Mucosa of descending colon (tissue), 3 donors: ENCODE results near the gene ELMO2. TPM values are rescaled to one million over a fixed set of nuclear protein-coding genes. Genes with fewer than 3 reads are reported as not detected.

Experiments
- ATAC-seq: fragments of 200-7000 bp; cut with Tn5 transposase; one replicate; pipeline ENCODE4 v1.9.1; 2020; ENCODE audit warnings: mild to moderate bottlenecking, moderate library complexity
- DNase-seq, 3 donors: peaks; one replicate each; pipeline ENCODE4 v3.0.0-alpha.2; 2020
- H3K36me3 ChIP-seq: fragments of 200-600 bp; one replicate; pipeline ENCODE4 v1.8.0; 2021; ENCODE audit warnings: low read depth, mild to moderate bottlenecking
- H3K4me1 ChIP-seq: fragments of 200-600 bp; one replicate; pipeline ENCODE4 v1.8.0; 2021; ENCODE audit warnings: low read depth, mild to moderate bottlenecking
- H3K4me3 ChIP-seq: fragments of 200-600 bp; one replicate; pipeline ENCODE4 v1.8.0; 2021; ENCODE audit warnings: mild to moderate bottlenecking
- H3K9me3 ChIP-seq: fragments of 200-600 bp; one replicate; pipeline ENCODE4 v1.8.0; 2021; ENCODE audit warnings: mild to moderate bottlenecking
- CTCF ChIP-seq: fragments of 200-600 bp; IDR thresholded peaks from one replicate; pipeline ENCODE4 v1.8.0; 2022; ENCODE audit warnings: antibody characterized with exemption, mild to moderate bottlenecking
- intact Hi-C, 2 donors: fragments of 100-400 bp; cut with DNase I in 1 of 2; cut with micrococcal nuclease in 1 of 2; formaldehyde crosslinking; loops; one replicate each; pipeline versions ENCODE4 v1.11.0 to v1.11.1; 2022; cut with DNase I, micrococcal nuclease
- total RNA-seq, 3 donors: library from RNA; stranded (reverse); fragmentation: NEBNext Ultra II Directional in 2 of 3; extraction: Animal tissue kit (Norgen Biotek cat#: 25700) in 2 of 3; gene quantifications; one replicate each; pipeline versions ENCODE4 v1.2.1 to v1.2.4, GENCODE V29; 2021 to 2023
- donor health status: DM: no; HTN: no; CAD: no; lungs with moderate emphysema.
- donor health status: DM: no; HTN: no; CAD: no.
- donor health status: DM: no; HTN: yes; CAD: no.

ELMO2 gene
- total RNA-seq, 3 donors from 2014 or later = 21.2 to 46.6 (median 27.1) TPM

GRCh38 chr20:46423882-46424482 lies 17.6 kb upstream of the ELMO2 start:
- intact Hi-C loops = no loop called here
- no peak for TF ChIP-seq CTCF
- DNase-seq (no peak), ATAC-seq (peak; percentile 31)
- no peaks in the 10 kb centered on the region for H3K4me1 ChIP-seq
- H3K4me3 ChIP-seq = no peak overlapping the region
- H3K9me3 ChIP-seq = no peaks in the 10 kb centered on the region
- H3K36me3 ChIP-seq = no peaks in the 10 kb centered on the region

- Histone ChIP-seq H3K9me3 (no peaks in the 10 kb centered on the region), H3K4me3 (no peak overlapping the region), H3K4me1 (no peaks in the 10 kb centered on the region), H3K36me3 (no peaks in the 10 kb centered on the region)
- DNase-seq (no peak), ATAC-seq (no peak)
- TF ChIP-seq CTCF = no peak
- intact Hi-C loops = no loop called here
Observed at GRCh38 chr20:46423342-46423741, 16.9 kb upstream of the ELMO2 start.

GRCh38 chr20:46420878-46421277 lies 14.5 kb upstream of the ELMO2 start:
- DNase-seq (no peak), ATAC-seq (no peak)
- Histone ChIP-seq H3K4me1 (no peaks in the 10 kb centered on the region), H3K36me3 (no peaks in the 10 kb centered on the region), H3K4me3 (no peak overlapping the region), H3K9me3 (no peaks in the 10 kb centered on the region)
- intact Hi-C loops = no loop called here
- no peak for TF ChIP-seq CTCF

GRCh38 chr20:46419882-46420281 lies 13.5 kb upstream of the ELMO2 start:
- DNase-seq = no peak

GRCh38 chr20:46416839-46417238 lies 10.4 kb upstream of the ELMO2 start:
- no peak for DNase-seq
- no peaks in the 10 kb centered on the region for H3K9me3 ChIP-seq
- intact Hi-C loops = no loop called here
- TF ChIP-seq CTCF = no peak
- H3K36me3 ChIP-seq = no peaks in the 10 kb centered on the region
- no peaks in the 10 kb centered on the region for H3K4me1 ChIP-seq
- H3K4me3 ChIP-seq = no peak overlapping the region
- ATAC-seq = no peak

More at GRCh38 chr20:46419882-46420281, 13.5 kb upstream of the ELMO2 start:
- intact Hi-C loops = no loop called here
- no peaks in the 10 kb centered on the region for H3K4me1 ChIP-seq
- no peaks in the 10 kb centered on the region for H3K36me3 ChIP-seq
- H3K4me3 ChIP-seq = no peak overlapping the region
- TF ChIP-seq CTCF = no peak
- no peak for ATAC-seq
- H3K9me3 ChIP-seq = no peaks in the 10 kb centered on the region

- Histone ChIP-seq H3K36me3 (no peaks in the 10 kb centered on the region), H3K9me3 (no peaks in the 10 kb centered on the region), H3K4me3 (no peak overlapping the region), H3K4me1 (no peaks in the 10 kb centered on the region)
- DNase-seq (no peak), ATAC-seq (no peak)
- intact Hi-C loops = no loop called here
- TF ChIP-seq CTCF = no peak
Observed at GRCh38 chr20:46416421-46416820, 10.0 kb upstream of the ELMO2 start.
